IMR-90 (cell line): ENCODE results near the gene C2orf74. TPM values are rescaled to one million over a fixed set of nuclear protein-coding genes. Genes with fewer than 3 reads are reported as not detected.

Experiments
- ATAC-seq: fragments of 200-7000 bp; cut with Tn5 transposase; 2 replicates; pipeline ENCODE4 v1.9.1; 2020; ENCODE audit warnings: low read depth, mild to moderate bottlenecking, moderate library complexity
- BruUV-seq: library from RNA; stranded (reverse); fragments of 400-500 nt; replicated peaks from 2 replicates; lab custom pipeline; 2021; lab: Mats Ljungman, UMichigan
- CTCF ChIA-PET: fragments of 300-600 bp; formaldehyde crosslinking; extraction: SDS; loops from one replicate; lab custom pipeline; 2021; ENCODE audit warnings: antibody characterized with exemption; lab: Yijun Ruan, JAX
- POLR2A ChIA-PET: fragments of 300-600 bp; sonication (Branson Sonifier 250); formaldehyde crosslinking; loops from one replicate; lab custom pipeline; 2022; ENCODE audit warnings: antibody characterized with exemption; ENCODE audit not compliant: unreplicated experiment; lab: Charles Lee
- DNase-seq: peaks from one replicate; pipeline ENCODE4 v3.0.0; 2013
- H2AFZ ChIP-seq: replicated peaks from 2 replicates; pipeline ENCODE3; 2013; ENCODE audit warnings: low read length, mild to moderate bottlenecking; ENCODE audit not compliant: poor library complexity
- H2AK5ac ChIP-seq: 2 replicates; pipeline ENCODE4 v1.6.1; 2013; ENCODE audit warnings: low read depth, low read length, inconsistent platforms
- H2AK9ac ChIP-seq: replicated peaks from 2 replicates; pipeline ENCODE3; 2013; ENCODE audit warnings: mild to moderate bottlenecking, low read depth, low read length, moderate library complexity; ENCODE audit not compliant: poor library complexity
- H2BK120ac ChIP-seq: 2 replicates; pipeline ENCODE4 v1.6.1; 2013; ENCODE audit warnings: low read depth, low read length, inconsistent platforms
- H2BK15ac ChIP-seq: 3 replicates; pipeline ENCODE4 v1.6.1; 2013; ENCODE audit warnings: low read depth, low read length, inconsistent platforms
- H2BK20ac ChIP-seq: 2 replicates; pipeline ENCODE4 v1.6.1; 2013; ENCODE audit warnings: low read depth, mild to moderate bottlenecking, inconsistent platforms, low read length, moderate library complexity
- H2BK5ac ChIP-seq: 2 replicates; pipeline ENCODE4 v1.6.1; 2013; ENCODE audit warnings: mild to moderate bottlenecking, low read depth, low read length, inconsistent platforms; ENCODE audit not compliant: poor library complexity, severe bottlenecking
- H3K14ac ChIP-seq: replicated peaks from 2 replicates; pipeline ENCODE4 v1.6.1; 2013; ENCODE audit warnings: low read depth, low read length, inconsistent platforms
- H3K18ac ChIP-seq: 2 replicates; pipeline ENCODE4 v1.6.1; 2013; ENCODE audit warnings: low read depth, low read length, control low read depth
- H3K23ac ChIP-seq: 2 replicates; pipeline ENCODE4 v1.6.1; 2013; ENCODE audit warnings: low read depth, low read length, inconsistent platforms
- H3K27ac ChIP-seq: 2 replicates; pipeline ENCODE4 v1.5.1; 2013; ENCODE audit warnings: mild to moderate bottlenecking, control low read depth, low read length; ENCODE audit not compliant: insufficient read depth
- H3K27me3 ChIP-seq: 2 replicates; pipeline ENCODE4 v1.6.1; 2013; ENCODE audit warnings: low read length; ENCODE audit not compliant: control insufficient read depth, insufficient read depth
- H3K36me3 ChIP-seq: 2 replicates; pipeline ENCODE4 v1.6.1; 2013; ENCODE audit warnings: low read length, mixed read lengths; ENCODE audit not compliant: control insufficient read depth, insufficient read depth
- H3K4ac ChIP-seq: 2 replicates; pipeline ENCODE4 v1.6.1; 2013; ENCODE audit warnings: low read depth, low read length, inconsistent platforms
- H3K4me1 ChIP-seq: 2 replicates; pipeline ENCODE4 v1.6.1; 2013; ENCODE audit warnings: low read length, mixed read lengths; ENCODE audit not compliant: control insufficient read depth, insufficient read depth
- H3K4me2 ChIP-seq: 2 replicates; pipeline ENCODE4 v1.6.1; 2013; ENCODE audit warnings: low read depth, mild to moderate bottlenecking, control low read depth, low read length, moderate library complexity
- H3K4me3 ChIP-seq: 2 replicates; pipeline ENCODE4 v1.5.1; 2013; ENCODE audit warnings: low read depth, mild to moderate bottlenecking, control low read depth, low read length, moderate library complexity; ENCODE audit not compliant: insufficient read depth
- H3K56ac ChIP-seq: 2 replicates; pipeline ENCODE4 v1.6.1; 2013; ENCODE audit warnings: low read length, inconsistent platforms; ENCODE audit not compliant: insufficient read depth; ENCODE audit errors: extremely low read depth
- H3K79me1 ChIP-seq, 2 experiments: 2 replicates each; pipeline ENCODE4 v1.6.1; 2013; ENCODE audit warnings: low read length in 2 of 2, inconsistent platforms in 1 of 2, low read depth in 1 of 2
- H3K9ac ChIP-seq: 2 replicates; pipeline ENCODE4 v1.6.1; 2013; ENCODE audit warnings: low read depth, low read length, control low read depth
- H3K9me1 ChIP-seq: 2 replicates; pipeline ENCODE4 v1.6.1; 2013; ENCODE audit warnings: low read length, inconsistent platforms; ENCODE audit not compliant: insufficient read depth
- H3K9me3 ChIP-seq: 2 replicates; pipeline ENCODE4 v1.6.1; 2013; ENCODE audit warnings: low read length; ENCODE audit not compliant: control insufficient read depth, insufficient read depth
- H4K20me1 ChIP-seq: 2 replicates; pipeline ENCODE4 v1.6.1; 2013; ENCODE audit warnings: low read length, inconsistent platforms; ENCODE audit not compliant: insufficient read depth
- H4K5ac ChIP-seq: 2 replicates; pipeline ENCODE4 v1.6.1; 2013; ENCODE audit warnings: mild to moderate bottlenecking, low read depth, low read length, control low read depth
- H4K8ac ChIP-seq, 2 experiments: 2 replicates each; pipeline ENCODE4 v1.6.1; 2013; ENCODE audit warnings: low read depth in 2 of 2, low read length in 2 of 2, control low read depth in 1 of 2, inconsistent platforms in 1 of 2
- H4K91ac ChIP-seq: 2 replicates; pipeline ENCODE4 v1.6.1; 2013; ENCODE audit warnings: low read depth, low read length, inconsistent platforms; ENCODE audit not compliant: insufficient read depth
- BHLHE40 ChIP-seq: fragments of 150-350 bp; IDR thresholded peaks from 2 replicates; pipeline ENCODE4 v1.6.1; 2016; ENCODE audit warnings: mild to moderate bottlenecking, low read depth, low read length
- CEBPB ChIP-seq: IDR thresholded peaks from 2 replicates; pipeline ENCODE4 v1.6.1; 2012; ENCODE audit warnings: low read depth, low read length, improper control_type of control experiment
- CHD1 ChIP-seq: IDR thresholded peaks from 2 replicates; pipeline ENCODE4 v1.6.1; 2012; ENCODE audit warnings: low read depth, low read length, improper control_type of control experiment
- FOS ChIP-seq: fragments of 150-350 bp; IDR thresholded peaks from 2 replicates; pipeline ENCODE4 v1.6.1; 2016; ENCODE audit warnings: low read depth, low read length
- MAZ ChIP-seq: IDR thresholded peaks from 2 replicates; pipeline ENCODE4 v1.6.1; 2012; ENCODE audit warnings: low read depth, mild to moderate bottlenecking, low read length, improper control_type of control experiment, moderate library complexity, borderline replicate concordance
- NFE2L2 ChIP-seq: fragments of 150-350 bp; IDR thresholded peaks from 2 replicates; pipeline ENCODE4 v1.6.1; 2016; ENCODE audit warnings: low read depth, mild to moderate bottlenecking, low read length
- POLR2A ChIP-seq: IDR thresholded peaks from 2 replicates; pipeline ENCODE4 v1.6.1; 2012; ENCODE audit warnings: mild to moderate bottlenecking, low read depth, low read length
- RAD21 ChIP-seq: IDR thresholded peaks from 2 replicates; pipeline ENCODE4 v1.6.1; 2012; ENCODE audit warnings: low read length, improper control_type of control experiment
- SMC3 ChIP-seq: fragments of 150-350 bp; IDR thresholded peaks from 2 replicates; pipeline ENCODE4 v1.6.1; 2016; ENCODE audit warnings: low read depth, mild to moderate bottlenecking, antibody characterized with exemption, low read length, moderate library complexity
- WGBS, 2 experiments: methylation state at CpG; one replicate each; pipeline versions ENCODE4 v1.1.5 to v1.1.7; 2013; ENCODE audit warnings: missing lambda C conversion rate in 2 of 2; ENCODE audit not compliant: insufficient read length in 1 of 2; ENCODE audit errors: extremely low coverage in 2 of 2; 5-methylcytosine and 5-hydroxymethylcytosine counted together
- dilution Hi-C: fragments of 300-500 bp; cut with HindIII; formaldehyde crosslinking; loops from one replicate; pipeline ENCODE4 v1.14.3; 2018; ENCODE audit warnings: low sequenced_read_pairs; ENCODE audit not compliant: unreplicated experiment
- in situ Hi-C: fragments of 300-500 bp; cut with MboI; formaldehyde crosslinking; loops from 3 replicates; pipeline ENCODE4 v1.14.3; 2019; ENCODE audit warnings: low sequenced_read_pairs, inconsistent platforms, mixed read lengths
- intact Hi-C: fragments of 100-400 bp; cut with micrococcal nuclease; formaldehyde crosslinking; loops from 2 replicates; pipeline ENCODE4 v1.10.0; 2022
- polyA plus RNA-seq, 3 experiments: library from polyadenylated mRNA; depleted of rRNA; stranded (reverse); fragments of >200 nt; gene quantifications; 2 replicates each; pipeline ENCODE4 v1.2.3, GENCODE V29; 2012; ENCODE audit warnings: low replicate concordance in 1 of 3
- total RNA-seq: library from RNA; depleted of rRNA; stranded (reverse); fragments of >200 nt; gene quantifications from 2 replicates; pipeline ENCODE4 v1.2.3, GENCODE V29; 2012
- TF ChIP-seq, protein P1 (sequence below): fragments of 150-350 bp; IDR thresholded peaks from 2 replicates; pipeline ENCODE4 v1.6.1; 2017; ENCODE audit warnings: mild to moderate bottlenecking, antibody characterized with exemption, low read length, low read depth
- TF ChIP-seq, protein P2 (sequence below): fragments of 150-350 bp; IDR thresholded peaks from 2 replicates; pipeline ENCODE4 v1.6.1; 2016; ENCODE audit warnings: low read depth, mild to moderate bottlenecking, low read length, moderate library complexity, borderline replicate concordance

The C2orf74 gene
- total and polyA plus RNA-seq, 2 of the 4 experiments (the other 2 are of a cell fraction), result 8.4 to 21.9 TPM

DNA sequence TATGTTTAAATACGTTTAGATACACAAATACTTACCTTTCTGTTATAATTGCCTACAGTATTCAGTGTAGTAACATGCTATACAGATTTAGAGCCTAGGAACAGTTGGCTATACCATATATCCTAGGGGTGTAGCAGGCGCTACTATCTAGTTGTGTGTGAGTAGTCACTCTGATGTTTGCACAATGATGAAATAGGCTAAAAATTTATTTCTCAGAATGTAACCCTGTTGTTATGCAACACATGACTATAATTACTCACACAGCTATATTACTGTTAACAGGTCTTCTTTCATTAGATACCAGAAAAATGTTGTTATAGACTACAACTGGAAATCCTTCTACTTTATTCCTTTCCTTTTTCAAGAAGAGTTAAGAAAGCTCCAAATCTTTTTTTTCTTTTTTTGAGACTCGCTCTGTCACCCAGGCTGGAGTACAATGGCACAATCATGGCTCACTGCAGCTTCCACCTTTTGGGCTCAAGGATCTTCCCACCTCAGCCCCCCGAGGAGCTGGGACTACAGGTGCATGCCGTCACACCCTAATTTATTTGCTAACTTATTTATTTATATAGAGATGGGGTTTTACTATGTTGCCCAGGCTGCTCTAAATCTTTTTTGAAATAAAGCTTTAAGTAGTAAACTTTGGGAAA, 48.5 kb downstream of the C2orf74 start:
- ChIA-PET CTCF (interaction anchor here (0.6 kb wide), 1 partner anchor 34 kb away, joined by 5 read pairs; no protein-coding TSS in a partner anchor), POLR2A (interaction anchor here (0.5 kb wide), 1 partner anchor 12 kb away, joined by 9 read pairs; no protein-coding TSS in a partner anchor)
- dilution Hi-C loops, result no loop called here
- peaks cover 6% of the 10 kb centered on the region for H3K4me1 ChIP-seq
- in situ Hi-C loops, result no loop called here
- no peaks in the 10 kb centered on the region for H4K20me1 ChIP-seq
- ATAC-seq, result peak; percentile 92
- no peak overlapping the region for H3K4ac ChIP-seq
- intact Hi-C loops, result no loop called here
- H2BK120ac ChIP-seq, result no peak overlapping the region
- no peak overlapping the region for H2BK20ac ChIP-seq
- no peak overlapping the region for H3K27ac ChIP-seq
- peak overlapping the region; percentile 58 for H2BK5ac ChIP-seq
- no peaks in the 10 kb centered on the region for H3K9me3 ChIP-seq
- no peak overlapping the region for H3K18ac ChIP-seq
- TF ChIP-seq NFE2L2 (0 out of 2 replicates have a peak, but pooled peaks have one; percentile 2), POLR2A (no peak), RAD21 (no peak), SMC3 (no peak), BHLHE40 (peak; percentile 74), CEBPB (peak; percentile 98), CHD1 (no peak), FOS (peak; percentile 43; the same call in 1 of the 2 replicates), MAZ (no peak)
- TF ChIP-seq, protein P1, sequence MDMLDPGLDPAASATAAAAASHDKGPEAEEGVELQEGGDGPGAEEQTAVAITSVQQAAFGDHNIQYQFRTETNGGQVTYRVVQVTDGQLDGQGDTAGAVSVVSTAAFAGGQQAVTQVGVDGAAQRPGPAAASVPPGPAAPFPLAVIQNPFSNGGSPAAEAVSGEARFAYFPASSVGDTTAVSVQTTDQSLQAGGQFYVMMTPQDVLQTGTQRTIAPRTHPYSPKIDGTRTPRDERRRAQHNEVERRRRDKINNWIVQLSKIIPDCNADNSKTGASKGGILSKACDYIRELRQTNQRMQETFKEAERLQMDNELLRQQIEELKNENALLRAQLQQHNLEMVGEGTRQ, result no peak
- TF ChIP-seq, protein P2, sequence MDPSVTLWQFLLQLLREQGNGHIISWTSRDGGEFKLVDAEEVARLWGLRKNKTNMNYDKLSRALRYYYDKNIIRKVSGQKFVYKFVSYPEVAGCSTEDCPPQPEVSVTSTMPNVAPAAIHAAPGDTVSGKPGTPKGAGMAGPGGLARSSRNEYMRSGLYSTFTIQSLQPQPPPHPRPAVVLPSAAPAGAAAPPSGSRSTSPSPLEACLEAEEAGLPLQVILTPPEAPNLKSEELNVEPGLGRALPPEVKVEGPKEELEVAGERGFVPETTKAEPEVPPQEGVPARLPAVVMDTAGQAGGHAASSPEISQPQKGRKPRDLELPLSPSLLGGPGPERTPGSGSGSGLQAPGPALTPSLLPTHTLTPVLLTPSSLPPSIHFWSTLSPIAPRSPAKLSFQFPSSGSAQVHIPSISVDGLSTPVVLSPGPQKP, result no peak
- BruUV-seq, result no TSS peak
- H3K23ac ChIP-seq, result no peak overlapping the region
- peaks cover 6% of the 10 kb centered on the region for H3K9me1 ChIP-seq
- H3K14ac ChIP-seq, result no peak overlapping the region
- no CpG with 5 or more reads among the region's 5 CpGs for WGBS, 2 experiments
- no peak overlapping the region for H2AK5ac ChIP-seq
- H4K8ac ChIP-seq, result no peak overlapping the region
- DNase-seq, result peak; percentile 87
- H3K56ac ChIP-seq, result no peak overlapping the region
- H4K5ac ChIP-seq, result no peak overlapping the region
- no peak overlapping the region for H2BK15ac ChIP-seq
- no peak overlapping the region for H2AK9ac ChIP-seq
- no peak overlapping the region for H3K9ac ChIP-seq
- H3K79me1 ChIP-seq, result peaks cover 10 to 15% of the 10 kb centered on the region in 2 experiments
- peaks cover 29% of the 10 kb centered on the region for H3K36me3 ChIP-seq
- no peak overlapping the region for H3K4me3 ChIP-seq
- no peak overlapping the region for H2AFZ ChIP-seq
- peak overlapping the region; percentile 49; the same call in 1 of the 2 replicates for H3K4me2 ChIP-seq
- no peaks in the 10 kb centered on the region for H3K27me3 ChIP-seq
- no peak overlapping the region for H4K91ac ChIP-seq
